Spleen (tissue), 7 donors: ENCODE measurements around the gene SYNPR.

Experiments
- POLR2A ChIP-seq, 3 donors: fragments of 450-650 bp; IDR thresholded peaks; one replicate each; pipeline ENCODE4 v1.5.1; 2017; ENCODE audit warnings: antibody characterized with exemption in 3 of 3, mild to moderate bottlenecking in 1 of 3
- POLR2AphosphoS5 ChIP-seq, 3 donors: sonication (generic); formaldehyde crosslinking; IDR thresholded peaks; one replicate each; pipeline ENCODE4 v1.5.1; 2017; ENCODE audit warnings: antibody characterized with exemption in 3 of 3
- TF ChIP-seq, protein P1 (sequence below), 11 experiments: fragments of 200-600 bp in 7 of 11; fragments of 450-650 bp in 4 of 11; sonication (generic) in 4 of 11; IDR thresholded peaks in 8 of 11; conservative IDR thresholded peaks in 3 of 11; 1 replicate in 7 of 11; 2 replicates in 4 of 11; pipeline versions ENCODE4 v1.4.0 to v1.8.0; 2016 to 2021; ENCODE audit warnings: antibody characterized with exemption in 11 of 11, inconsistent platforms in 4 of 11, mild to moderate bottlenecking in 1 of 11
- donor health status: DM: no; HTN: no; CAD: no; lungs with moderate emphysema.
- donor health status: DM: no; HTN: no; CAD: no.
- donor health status: DM: no; HTN: no; CAD: no.

DNA sequence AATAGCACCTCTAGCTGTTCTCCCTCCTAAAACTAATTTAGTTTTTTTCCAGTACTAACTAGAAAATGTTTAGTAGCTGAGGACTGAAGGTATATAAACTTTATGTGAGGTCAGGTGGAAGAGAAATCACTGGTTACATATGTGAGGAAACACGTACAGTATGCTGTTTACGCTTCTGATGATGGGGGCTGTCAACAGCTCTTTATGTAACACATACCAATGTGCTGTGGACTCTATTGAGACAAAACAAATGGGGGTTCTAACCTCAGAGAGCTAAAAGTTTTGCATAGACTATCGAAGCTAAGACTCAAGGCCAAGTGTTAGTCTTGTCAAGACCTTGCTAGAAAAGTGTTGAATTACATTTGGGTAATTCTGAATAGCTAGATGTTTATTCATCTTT, 107.5 kb downstream of the SYNPR start:
- TF ChIP-seq, protein P1, sequence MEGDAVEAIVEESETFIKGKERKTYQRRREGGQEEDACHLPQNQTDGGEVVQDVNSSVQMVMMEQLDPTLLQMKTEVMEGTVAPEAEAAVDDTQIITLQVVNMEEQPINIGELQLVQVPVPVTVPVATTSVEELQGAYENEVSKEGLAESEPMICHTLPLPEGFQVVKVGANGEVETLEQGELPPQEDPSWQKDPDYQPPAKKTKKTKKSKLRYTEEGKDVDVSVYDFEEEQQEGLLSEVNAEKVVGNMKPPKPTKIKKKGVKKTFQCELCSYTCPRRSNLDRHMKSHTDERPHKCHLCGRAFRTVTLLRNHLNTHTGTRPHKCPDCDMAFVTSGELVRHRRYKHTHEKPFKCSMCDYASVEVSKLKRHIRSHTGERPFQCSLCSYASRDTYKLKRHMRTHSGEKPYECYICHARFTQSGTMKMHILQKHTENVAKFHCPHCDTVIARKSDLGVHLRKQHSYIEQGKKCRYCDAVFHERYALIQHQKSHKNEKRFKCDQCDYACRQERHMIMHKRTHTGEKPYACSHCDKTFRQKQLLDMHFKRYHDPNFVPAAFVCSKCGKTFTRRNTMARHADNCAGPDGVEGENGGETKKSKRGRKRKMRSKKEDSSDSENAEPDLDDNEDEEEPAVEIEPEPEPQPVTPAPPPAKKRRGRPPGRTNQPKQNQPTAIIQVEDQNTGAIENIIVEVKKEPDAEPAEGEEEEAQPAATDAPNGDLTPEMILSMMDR (IDR thresholded peaks at IDR 0.05 in 8 of 11, conservative IDR thresholded peaks at IDR 0.05 in 3 of 11): no peak
- TF ChIP-seq POLR2AphosphoS5 (IDR thresholded peaks at IDR 0.05): no peak
- no peak for TF ChIP-seq POLR2A (IDR thresholded peaks at IDR 0.05)
